Gastrocnemius medialis (tissue), 4 donors: ENCODE results near the gene P2RX1. TPM values are rescaled to one million over a fixed set of nuclear protein-coding genes. Genes with fewer than 3 reads are reported as not detected.

ENCODE experiments used
- ATAC-seq, 2 donors: fragments of 150-250 bp; one replicate each; pipeline ENCODE4 v1.9.1; 2016
- DNase-seq, 2 donors: peaks; one replicate each; pipeline ENCODE4 v3.0.0-alpha.2; 2019
- H3K27ac ChIP-seq, 4 donors: fragments of 200-600 bp; sonication (generic); 1 replicate in 1 of 4; 2 replicates in 3 of 4; pipeline ENCODE4 v1.5.1; 2016 to 2018; ENCODE audit warnings: mild to moderate bottlenecking in 2 of 4, moderate library complexity in 1 of 4
- H3K27me3 ChIP-seq, 3 donors: fragments of 200-600 bp; sonication (generic) in 2 of 3; 1 replicate in 1 of 3; 2 replicates in 2 of 3; pipeline versions ENCODE4 v1.5.1 to v1.6.0; 2016 to 2019; ENCODE audit warnings: mild to moderate bottlenecking in 1 of 3, moderate library complexity in 1 of 3
- H3K36me3 ChIP-seq, 2 donors: fragments of 200-600 bp; sonication (generic) in 1 of 2; one replicate each; pipeline ENCODE4 v1.5.1; 2017 to 2018
- H3K4me1 ChIP-seq, 2 donors: fragments of 200-600 bp; sonication (generic) in 1 of 2; one replicate each; pipeline ENCODE4 v1.5.1; 2016 to 2017; ENCODE audit warnings: mild to moderate bottlenecking in 2 of 2
- H3K4me3 ChIP-seq, 4 donors: fragments of 200-600 bp; sonication (generic) in 3 of 4; 1 replicate in 1 of 4; 2 replicates in 3 of 4; pipeline ENCODE4 v1.5.1; 2016 to 2019; ENCODE audit warnings: mild to moderate bottlenecking in 2 of 4
- H3K9me3 ChIP-seq, 3 donors: fragments of 200-600 bp; sonication (generic) in 2 of 3; 1 replicate in 1 of 3; 2 replicates in 2 of 3; pipeline ENCODE4 v1.5.1; 2016 to 2019
- POLR2A ChIP-seq, 2 donors: fragments of 450-650 bp; IDR thresholded peaks; one replicate each; pipeline ENCODE4 v1.6.1; 2017; ENCODE audit warnings: antibody characterized with exemption in 2 of 2, mild to moderate bottlenecking in 2 of 2, moderate library complexity in 2 of 2
- in situ Hi-C, 4 donors: fragments of 200-750 bp; cut with MboI; loops; one replicate each; pipeline versions ENCODE4 v1.15.0 to v1.8.0; 2017; ENCODE audit warnings: low sequenced_read_pairs in 4 of 4
- intact Hi-C: fragments of 100-400 bp; cut with DNase I; formaldehyde crosslinking; loops from one replicate; pipeline ENCODE4 v1.15.1; 2023; ENCODE audit warnings: low total_unique reads
- total RNA-seq, 4 donors: library from RNA; depleted of rRNA; stranded (reverse); fragments of >200 nt; gene quantifications; one replicate each; pipeline versions ENCODE4 v1.1.0 to v1.2.3, GENCODE V29; 2016
- TF ChIP-seq, protein P1 (sequence below), 5 experiments: fragments of 450-650 bp in 3 of 5; fragments of 200-600 bp in 2 of 5; sonication (generic) in 2 of 5; IDR thresholded peaks in 4 of 5; conservative IDR thresholded peaks in 1 of 5; 1 replicate in 4 of 5; 2 replicates in 1 of 5; pipeline ENCODE4 v1.5.1; 2016 to 2019; ENCODE audit warnings: antibody characterized with exemption in 5 of 5, mild to moderate bottlenecking in 3 of 5, moderate library complexity in 3 of 5

The P2RX1 gene
- total RNA-seq, 4 donors from 2014 or later: 0.25 to 0.59 (median 0.38) TPM; not detected in 1

DNA sequence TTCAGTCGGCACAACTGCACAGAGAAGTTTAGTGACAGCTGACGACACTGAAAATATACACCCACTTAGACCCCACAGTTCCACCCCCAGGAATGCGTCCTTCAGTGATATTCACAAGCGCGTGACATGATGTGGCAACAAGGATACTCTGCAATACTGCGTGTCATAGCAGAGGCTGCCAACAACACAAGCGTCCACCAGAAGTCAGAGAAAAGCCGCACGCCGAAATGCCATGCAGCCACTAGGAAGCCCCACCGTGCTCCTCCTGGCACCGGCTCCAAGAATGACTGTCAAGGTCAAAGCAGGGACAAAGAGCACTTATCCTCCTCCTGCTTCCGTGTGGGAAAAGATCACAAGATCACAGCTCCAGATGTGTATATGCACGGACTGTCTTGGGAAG, 44.5 kb upstream of the P2RX1 start:
- ATAC-seq: peak; percentile 46 to 86
- DNase-seq: peak in 1 of 2 donors; percentile 31
- Histone ChIP-seq H3K27ac (no peak overlapping the region), H3K4me3 (no peak overlapping the region), H3K4me1 (no peaks in the 10 kb centered on the region), H3K27me3 (peaks cover 29 to 45% (median 43%) of the 10 kb centered on the region in 3 donors), H3K9me3 (no peaks in the 10 kb centered on the region), H3K36me3 (no peaks in the 10 kb centered on the region)
- TF ChIP-seq POLR2A (IDR thresholded peaks at IDR 0.05): no peak
- TF ChIP-seq, protein P1, sequence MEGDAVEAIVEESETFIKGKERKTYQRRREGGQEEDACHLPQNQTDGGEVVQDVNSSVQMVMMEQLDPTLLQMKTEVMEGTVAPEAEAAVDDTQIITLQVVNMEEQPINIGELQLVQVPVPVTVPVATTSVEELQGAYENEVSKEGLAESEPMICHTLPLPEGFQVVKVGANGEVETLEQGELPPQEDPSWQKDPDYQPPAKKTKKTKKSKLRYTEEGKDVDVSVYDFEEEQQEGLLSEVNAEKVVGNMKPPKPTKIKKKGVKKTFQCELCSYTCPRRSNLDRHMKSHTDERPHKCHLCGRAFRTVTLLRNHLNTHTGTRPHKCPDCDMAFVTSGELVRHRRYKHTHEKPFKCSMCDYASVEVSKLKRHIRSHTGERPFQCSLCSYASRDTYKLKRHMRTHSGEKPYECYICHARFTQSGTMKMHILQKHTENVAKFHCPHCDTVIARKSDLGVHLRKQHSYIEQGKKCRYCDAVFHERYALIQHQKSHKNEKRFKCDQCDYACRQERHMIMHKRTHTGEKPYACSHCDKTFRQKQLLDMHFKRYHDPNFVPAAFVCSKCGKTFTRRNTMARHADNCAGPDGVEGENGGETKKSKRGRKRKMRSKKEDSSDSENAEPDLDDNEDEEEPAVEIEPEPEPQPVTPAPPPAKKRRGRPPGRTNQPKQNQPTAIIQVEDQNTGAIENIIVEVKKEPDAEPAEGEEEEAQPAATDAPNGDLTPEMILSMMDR (IDR thresholded peaks at IDR 0.05 in 4 of 5, conservative IDR thresholded peaks at IDR 0.05 in 1 of 5): no peak
- intact Hi-C loops (no loop called here), in situ Hi-C loops (no loop called here)

DNA sequence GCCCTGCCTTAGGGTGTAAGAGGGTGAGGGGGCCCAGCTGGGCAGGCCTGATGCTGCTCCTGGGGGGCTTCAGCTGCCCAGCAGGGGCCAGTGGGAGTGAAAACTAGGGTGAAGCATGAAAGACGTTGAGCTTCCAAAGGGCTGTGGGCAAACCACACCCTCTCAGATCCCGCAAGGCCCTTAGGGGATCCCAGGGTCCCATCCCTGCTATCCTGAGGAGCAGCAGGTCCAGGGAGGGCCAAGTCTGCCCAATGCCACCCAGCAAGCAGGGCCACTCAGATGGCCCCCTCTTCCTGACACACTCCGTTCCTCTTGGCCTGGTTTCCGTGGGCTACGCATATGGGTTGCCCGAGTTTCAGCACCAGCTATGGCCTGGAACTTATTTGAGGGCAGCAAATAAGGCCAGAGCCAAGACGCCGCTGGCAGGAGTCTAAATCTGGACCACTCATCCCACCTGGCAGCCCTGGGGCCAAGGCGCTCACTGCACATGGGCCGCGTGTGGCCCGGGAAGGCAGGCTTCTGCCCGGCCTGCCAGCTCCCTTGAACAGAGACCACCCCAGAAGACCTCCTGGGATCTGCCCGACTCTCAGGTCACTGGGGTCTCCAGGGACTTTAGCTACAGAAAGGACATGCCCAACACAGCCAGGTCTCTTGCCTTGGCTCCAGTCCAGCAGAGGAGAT, 43.8 kb upstream of the P2RX1 start:
- TF ChIP-seq, protein P1 (IDR thresholded peaks at IDR 0.05 in 4 of 5, conservative IDR thresholded peaks at IDR 0.05 in 1 of 5): no peak
- TF ChIP-seq POLR2A (IDR thresholded peaks at IDR 0.05): no peak
- Histone ChIP-seq H3K4me1 (no peaks in the 10 kb centered on the region), H3K36me3 (no peaks in the 10 kb centered on the region), H3K27me3 (peaks cover 26 to 40% (median 36%) of the 10 kb centered on the region in 3 donors), H3K27ac (no peak overlapping the region), H3K4me3 (no peak overlapping the region), H3K9me3 (no peaks in the 10 kb centered on the region)
- DNase-seq: no peak
- no peak for ATAC-seq
- in situ Hi-C loops (no loop called here), intact Hi-C loops (no loop called here)

DNA sequence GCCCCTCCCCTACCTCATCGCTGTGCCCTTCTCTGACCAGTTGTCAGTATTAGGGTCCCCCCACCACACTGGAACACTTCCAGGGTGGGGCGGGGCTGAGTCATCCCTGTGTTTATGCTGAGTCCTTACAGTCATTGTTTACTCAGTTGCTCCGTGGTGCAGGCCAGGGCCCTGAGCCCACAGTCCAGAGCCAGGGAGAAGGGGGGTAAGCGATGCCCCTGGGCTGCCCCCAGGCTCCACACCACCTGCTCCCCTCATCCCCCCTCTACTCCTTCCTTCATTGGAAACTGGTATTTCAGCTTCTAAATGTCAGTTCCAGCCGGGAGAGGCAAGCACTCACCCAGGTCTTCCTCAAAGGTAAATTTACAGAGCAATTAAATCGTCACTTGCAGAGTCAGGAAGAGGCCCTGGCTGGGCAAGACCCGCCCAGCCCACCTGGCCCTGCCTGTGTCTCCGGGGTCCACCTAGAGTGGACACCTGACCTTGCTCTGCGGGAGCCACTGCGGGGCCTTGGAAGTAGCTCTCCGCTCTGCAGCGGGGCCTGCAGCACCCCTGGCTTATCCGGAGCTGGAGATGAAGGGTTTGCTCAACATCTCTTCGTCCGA, 43.1 kb upstream of the P2RX1 start:
- no peak overlapping the region for H3K4me3 ChIP-seq
- no peak for ATAC-seq

DNA sequence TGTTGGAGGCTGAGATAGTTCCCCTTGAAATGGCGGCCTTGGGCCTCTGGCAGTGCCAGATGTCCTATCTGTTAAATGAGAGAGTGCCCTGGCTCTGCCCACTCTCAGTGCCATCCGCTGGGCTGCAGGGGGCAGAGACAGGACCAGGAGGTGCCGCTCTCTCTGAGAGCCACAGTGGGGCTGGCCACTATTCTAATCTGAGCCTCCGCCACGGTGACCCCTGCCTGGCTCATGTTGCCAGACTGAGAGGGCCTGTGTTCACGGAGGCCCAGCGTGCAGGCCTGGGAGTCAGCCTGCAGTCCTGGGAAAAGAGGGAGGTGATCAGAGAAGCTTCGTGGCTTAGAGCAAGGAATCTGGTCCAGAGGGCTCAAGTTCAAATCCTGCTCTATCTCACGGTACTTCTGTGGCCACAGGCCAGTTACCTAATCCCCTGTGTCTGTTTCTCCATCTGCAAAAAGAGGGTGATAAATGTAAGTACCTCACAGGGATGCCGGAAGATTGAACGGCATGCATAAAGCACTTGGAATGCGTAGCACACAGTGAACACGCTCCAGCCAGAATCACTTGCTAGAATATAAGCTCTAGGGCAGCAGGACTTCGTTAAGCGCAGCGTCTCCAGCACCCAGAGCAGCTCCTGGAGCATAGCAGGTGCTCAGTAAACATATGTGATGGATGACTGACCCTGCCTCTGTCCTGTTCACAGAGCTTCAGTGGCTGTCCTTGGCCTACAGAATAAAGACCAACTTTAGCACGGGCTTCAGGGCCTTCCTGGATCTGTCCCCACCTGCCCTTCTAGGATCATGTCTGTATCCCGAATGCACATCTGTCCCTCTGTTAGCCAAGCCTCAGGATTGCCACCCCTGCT, 41.7 kb upstream of the P2RX1 start:
- H3K27ac ChIP-seq: no peak overlapping the region
- intact Hi-C loops (no loop called here), in situ Hi-C loops (no loop called here)
- peaks cover 13 to 24% (median 20%) of the 10 kb centered on the region in 3 donors for H3K27me3 ChIP-seq
- DNase-seq (no peak), ATAC-seq (no peak)
- H3K9me3 ChIP-seq: no peaks in the 10 kb centered on the region
- H3K4me1 ChIP-seq: no peaks in the 10 kb centered on the region
- no peaks in the 10 kb centered on the region for H3K36me3 ChIP-seq
- H3K4me3 ChIP-seq: no peak overlapping the region
- no peak for TF ChIP-seq POLR2A (IDR thresholded peaks at IDR 0.05)
- TF ChIP-seq, protein P1 (IDR thresholded peaks at IDR 0.05 in 4 of 5, conservative IDR thresholded peaks at IDR 0.05 in 1 of 5): no peak

More for the DNA sequence above, 43.1 kb upstream of the P2RX1 start:
- H3K9me3 ChIP-seq: no peaks in the 10 kb centered on the region
- no peak for DNase-seq
- H3K36me3 ChIP-seq: no peaks in the 10 kb centered on the region
- intact Hi-C loops: no loop called here
- no peaks in the 10 kb centered on the region for H3K4me1 ChIP-seq
- TF ChIP-seq, protein P1 (IDR thresholded peaks at IDR 0.05 in 4 of 5, conservative IDR thresholded peaks at IDR 0.05 in 1 of 5): no peak
- no peak for TF ChIP-seq POLR2A (IDR thresholded peaks at IDR 0.05)
- peaks cover 22 to 33% (median 30%) of the 10 kb centered on the region in 3 donors for H3K27me3 ChIP-seq
- in situ Hi-C loops: no loop called here
- H3K27ac ChIP-seq: no peak overlapping the region
